CD4-positive, alpha-beta T cell treated with Interleukin-17A for 4 hours (primary cell): ENCODE measurements around the gene ZNF831.

Source experiments
- DNase-seq: peaks from one replicate; pipeline ENCODE4 v3.0.0-alpha.2; 2020; ENCODE audit warnings: mixed read lengths

Gene ZNF831

GRCh38 chr20:59182401-59183044, 18.9 kb downstream of the ZNF831 start:
- no peak for DNase-seq

- DNase-seq, result no peak
These were observed 20.1 kb downstream of the ZNF831 start for GRCh38 chr20:59183751-59184150.

- DNase-seq, result no peak
These were observed 21.3 kb downstream of the ZNF831 start for GRCh38 chr20:59184880-59185447.

GRCh38 chr20:59185809-59186208, 22.2 kb downstream of the ZNF831 start:
- DNase-seq, result no peak

GRCh38 chr20:59190466-59190865, 26.8 kb downstream of the ZNF831 start:
- DNase-seq, result no peak

- DNase-seq, result no peak
These were observed 27.6 kb downstream of the ZNF831 start for GRCh38 chr20:59191036-59191755.

GRCh38 chr20:59191756-59192532, 28.3 kb downstream of the ZNF831 start:
- DNase-seq, result no peak

- DNase-seq, result no peak
These were observed 28.9 kb downstream of the ZNF831 start for GRCh38 chr20:59192533-59192896.

GRCh38 chr20:59193325-59193724, 29.7 kb downstream of the ZNF831 start:
- no peak for DNase-seq

GRCh38 chr20:59194023-59194935, 30.7 kb downstream of the ZNF831 start:
- no peak for DNase-seq

- DNase-seq, result no peak
These were observed 31.8 kb downstream of the ZNF831 start for GRCh38 chr20:59195316-59195993.

GRCh38 chr20:59204165-59204894, 40.7 kb downstream of the ZNF831 start:
- DNase-seq, result no peak

- peak; percentile 28 for DNase-seq
These were observed 41.4 kb downstream of the ZNF831 start for GRCh38 chr20:59205044-59205443.

- no peak for DNase-seq
These were observed 43.6 kb downstream of the ZNF831 start for GRCh38 chr20:59207235-59207634.

GRCh38 chr20:59207742-59208357, 44.2 kb downstream of the ZNF831 start:
- peak; percentile 90 for DNase-seq

GRCh38 chr20:59210186-59210585, 46.6 kb downstream of the ZNF831 start:
- no peak for DNase-seq

- no peak for DNase-seq
These were observed 47.7 kb downstream of the ZNF831 start for GRCh38 chr20:59211208-59211765.

- no peak for DNase-seq
These were observed 50.5 kb downstream of the ZNF831 start for GRCh38 chr20:59214073-59214472.

- DNase-seq, result no peak
These were observed 51.3 kb downstream of the ZNF831 start for GRCh38 chr20:59214606-59215547.
